Activated T-cell treated with anti-CD3 and anti-CD28 coated beads, Interleukin-2, amount 50 U/mL, for 72 hours (primary cell): ENCODE measurements around the gene CA5A. TPM values are rescaled to one million over a fixed set of nuclear protein-coding genes. Genes with fewer than 3 reads are reported as not detected.

Source experiments
- total RNA-seq, 2 donors: library from RNA; stranded (reverse); gene quantifications; one replicate each; pipeline ENCODE4 v1.2.3, GENCODE V29; 2022

The CA5A gene
- total RNA-seq, 2 donors from 2014 or later, result 0.22 TPM; not detected in 1

Other genes with a start within 250 kb of the CA5A start
- gene KLHDC4, start 170.5 kb downstream of the CA5A start, total RNA-seq, result 100 to 1,000 TPM in 1 of 2 donors, 10 to 100 TPM in 1; 85.5 to 108 TPM
- 100 to 1,000 TPM; 463 to 508 TPM for gene SLC7A5, start 67.0 kb downstream of the CA5A start, total RNA-seq
- gene BANP, start 14.9 kb upstream of the CA5A start, total RNA-seq, result 10 to 100 TPM; 35.8 to 39.8 TPM